Right forelimb (tissue), 1 donor: ENCODE measurements around the gene TDRD7.
"Not testable (repeated sequence)": the region's sequence is repeated elsewhere in the genome, so short reads cannot be mapped to it uniquely, and the experiment has no call there.

Source experiments
- DNase-seq: peaks from one replicate; pipeline ENCODE4 v3.0.0-alpha.2; 2018

The TDRD7 gene

DNA sequence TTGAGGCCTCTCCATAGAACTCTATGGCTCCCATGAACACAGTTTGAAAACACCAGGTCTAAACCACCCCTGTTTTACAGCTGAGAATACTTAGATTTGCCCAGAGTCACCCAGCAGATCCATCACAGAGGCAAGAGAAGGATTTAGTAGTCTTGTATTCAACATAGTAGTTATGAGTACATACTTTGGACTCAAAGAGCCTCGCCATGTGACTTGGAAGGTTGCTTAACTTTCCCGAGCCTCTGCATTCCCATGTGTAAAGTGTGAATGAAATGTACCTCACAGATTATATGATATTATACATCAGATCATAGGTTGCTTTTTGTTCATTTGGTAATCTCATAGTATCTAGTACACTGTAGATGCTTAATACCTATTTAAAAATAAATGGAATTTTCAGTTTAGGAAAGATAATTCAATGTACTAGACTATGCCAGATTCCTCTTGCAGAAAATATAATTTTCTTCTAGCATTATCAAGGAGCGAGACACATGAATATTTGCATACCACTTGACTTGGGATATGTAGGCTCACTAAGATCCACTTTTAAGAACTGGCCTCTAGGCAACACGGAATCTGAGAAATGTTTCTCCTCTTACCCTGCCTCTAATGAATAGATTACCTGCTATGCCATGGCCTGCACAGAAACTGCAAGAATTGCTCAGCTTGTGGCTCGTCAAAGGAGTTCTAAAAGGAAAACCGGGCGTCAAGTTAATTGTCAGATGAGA is 18.6 kb downstream of the TDRD7 start:
- no peak for DNase-seq

DNA sequence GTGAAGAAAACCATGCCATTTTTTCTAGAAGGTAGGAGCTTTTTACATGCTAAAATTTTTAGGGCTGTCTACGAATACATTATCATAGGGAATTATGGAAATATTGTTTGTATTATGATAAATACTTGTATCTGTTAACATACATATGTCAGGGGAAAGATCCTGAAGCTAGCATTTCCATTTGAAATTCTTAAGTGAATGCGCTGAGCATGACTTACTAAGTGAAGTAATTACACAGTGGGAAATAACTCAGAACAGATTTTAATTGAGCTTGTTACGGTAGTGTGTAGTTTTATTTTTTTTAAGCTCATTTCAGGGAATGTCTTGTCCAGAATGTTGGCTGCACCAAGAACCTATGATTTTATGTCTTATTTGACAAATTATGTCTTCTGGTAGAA is 19.1 kb downstream of the TDRD7 start:
- DNase-seq: no peak

- DNase-seq: no peak
Observed at GRCh38 chr9:97431549-97432143, 19.8 kb downstream of the TDRD7 start.

- DNase-seq: no peak
Observed at GRCh38 chr9:97437051-97437600, 25.2 kb downstream of the TDRD7 start.

DNA sequence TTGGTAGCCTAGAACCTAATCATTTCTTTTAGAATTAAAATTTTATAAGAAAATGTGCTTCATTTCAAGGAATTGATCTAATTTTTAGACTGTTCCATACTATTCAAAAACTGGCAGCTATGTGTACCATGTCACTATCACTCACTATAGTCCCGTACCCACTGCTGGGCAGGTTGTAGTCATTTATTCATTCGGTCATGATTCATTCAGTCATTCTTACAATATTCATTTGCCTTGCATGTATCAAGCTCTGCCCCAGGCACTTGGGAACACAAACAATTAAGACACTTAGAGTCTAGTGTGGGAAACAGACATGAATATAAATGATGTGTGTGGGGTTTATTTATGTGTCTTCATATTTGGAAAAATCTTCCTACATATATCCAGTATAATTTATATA is 26.4 kb downstream of the TDRD7 start:
- no peak for DNase-seq

DNA sequence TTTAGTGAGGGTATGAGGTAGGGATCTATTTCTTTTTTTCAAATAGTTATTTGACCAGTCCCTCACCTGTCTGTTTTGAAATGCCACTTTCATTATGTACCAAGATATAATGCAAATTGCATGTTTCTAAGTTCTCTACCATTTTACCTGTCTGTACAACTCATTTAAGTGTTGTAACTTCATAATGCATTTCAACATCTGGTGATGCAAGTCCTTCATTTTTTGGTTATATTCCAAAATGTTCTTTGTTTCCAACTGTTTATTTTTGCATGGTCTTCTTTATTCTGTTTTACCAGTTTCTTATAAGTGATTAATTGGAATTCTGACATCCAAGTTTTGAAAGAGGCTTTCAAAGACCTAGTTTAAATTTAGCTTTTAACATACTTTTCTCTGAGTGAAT is 26.8 kb downstream of the TDRD7 start:
- no peak for DNase-seq

- no peak for DNase-seq
Observed at GRCh38 chr9:97440160-97440559, 28.3 kb downstream of the TDRD7 start.

- no peak for DNase-seq
Observed at GRCh38 chr9:97441729-97442128, 29.8 kb downstream of the TDRD7 start.

- no peak for DNase-seq
Observed at GRCh38 chr9:97445119-97445701, 33.3 kb downstream of the TDRD7 start.

DNA sequence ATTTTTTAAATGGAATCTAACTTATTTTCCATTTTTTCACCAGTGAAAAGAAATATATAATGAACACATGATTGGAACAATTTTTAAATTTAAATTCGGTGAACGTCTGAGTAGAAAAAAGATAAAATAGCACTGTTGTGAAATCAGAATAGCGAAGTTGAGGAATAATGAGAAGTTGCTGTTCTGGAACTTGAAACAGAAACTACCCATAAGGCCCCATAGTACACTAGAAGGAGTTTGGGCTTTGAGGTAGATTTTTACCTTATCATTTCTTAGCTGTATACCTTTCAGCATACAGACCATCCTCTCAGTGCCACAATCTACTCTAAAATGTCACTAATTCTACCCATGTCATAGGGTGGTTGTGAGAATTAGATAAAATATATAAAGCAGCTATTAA is 35.1 kb downstream of the TDRD7 start:
- no peak for DNase-seq

- not testable (repeated sequence) for DNase-seq
Observed at GRCh38 chr9:97453573-97453972, 41.7 kb downstream of the TDRD7 start.

DNA sequence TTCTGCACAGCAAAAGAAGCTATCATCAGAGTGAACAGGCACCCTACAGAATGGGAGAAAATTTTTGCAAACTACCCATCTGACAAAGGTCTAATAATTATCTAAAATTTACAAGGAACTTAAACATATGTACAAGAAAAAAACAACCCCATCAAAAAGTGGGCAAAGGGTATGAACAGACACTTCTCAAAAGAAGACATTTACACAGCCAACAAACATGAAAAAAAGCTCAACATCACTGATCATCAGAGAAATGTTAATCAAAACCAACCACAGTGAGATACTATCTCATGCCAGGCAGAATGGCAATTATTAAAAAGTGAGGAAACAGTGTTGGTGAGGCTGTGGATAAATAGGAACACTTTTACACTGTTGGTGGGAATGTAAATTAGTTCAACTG is 44.9 kb downstream of the TDRD7 start:
- DNase-seq: not testable (repeated sequence)

- no peak for DNase-seq
Observed at GRCh38 chr9:97459326-97459725, 47.4 kb downstream of the TDRD7 start.

DNA sequence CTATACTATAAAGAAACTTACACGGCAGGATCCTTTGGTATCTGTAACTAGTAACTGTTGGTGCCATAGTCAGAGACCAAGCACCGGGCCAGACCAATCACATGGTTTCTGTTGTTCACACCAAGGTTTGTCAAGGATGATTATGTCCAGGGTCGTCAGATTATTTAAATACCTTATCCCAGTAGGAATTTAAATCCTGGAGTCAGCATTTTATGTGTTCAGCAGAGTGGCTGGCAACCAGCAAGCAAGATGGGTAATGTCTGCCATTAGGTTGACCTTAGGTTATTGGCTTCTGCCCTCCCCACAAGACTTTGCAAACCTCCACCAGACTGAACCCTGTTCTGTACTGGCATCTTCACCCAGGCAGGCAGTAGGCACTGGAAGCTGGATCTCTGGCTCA is 50.3 kb downstream of the TDRD7 start:
- DNase-seq: no peak

DNA sequence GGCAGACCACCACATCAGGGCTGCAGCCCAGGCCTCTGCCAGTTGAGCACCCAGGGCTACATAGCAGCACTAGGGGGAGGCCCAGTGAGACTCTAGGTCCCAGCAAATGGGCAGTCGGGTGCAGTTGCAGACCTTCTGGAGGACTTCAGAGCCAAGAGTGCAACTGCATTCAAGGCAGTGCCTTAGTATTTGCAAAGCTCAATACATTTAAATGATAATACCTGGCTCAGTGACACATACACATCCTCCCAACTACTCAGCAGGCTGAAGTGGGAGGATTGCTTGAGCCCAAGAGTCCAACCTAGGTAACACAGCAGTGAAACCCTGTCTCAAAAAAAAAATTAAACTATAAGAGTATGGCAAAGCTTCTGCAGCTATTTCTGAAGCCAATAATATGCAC is 51.0 kb downstream of the TDRD7 start:
- no peak for DNase-seq

DNA sequence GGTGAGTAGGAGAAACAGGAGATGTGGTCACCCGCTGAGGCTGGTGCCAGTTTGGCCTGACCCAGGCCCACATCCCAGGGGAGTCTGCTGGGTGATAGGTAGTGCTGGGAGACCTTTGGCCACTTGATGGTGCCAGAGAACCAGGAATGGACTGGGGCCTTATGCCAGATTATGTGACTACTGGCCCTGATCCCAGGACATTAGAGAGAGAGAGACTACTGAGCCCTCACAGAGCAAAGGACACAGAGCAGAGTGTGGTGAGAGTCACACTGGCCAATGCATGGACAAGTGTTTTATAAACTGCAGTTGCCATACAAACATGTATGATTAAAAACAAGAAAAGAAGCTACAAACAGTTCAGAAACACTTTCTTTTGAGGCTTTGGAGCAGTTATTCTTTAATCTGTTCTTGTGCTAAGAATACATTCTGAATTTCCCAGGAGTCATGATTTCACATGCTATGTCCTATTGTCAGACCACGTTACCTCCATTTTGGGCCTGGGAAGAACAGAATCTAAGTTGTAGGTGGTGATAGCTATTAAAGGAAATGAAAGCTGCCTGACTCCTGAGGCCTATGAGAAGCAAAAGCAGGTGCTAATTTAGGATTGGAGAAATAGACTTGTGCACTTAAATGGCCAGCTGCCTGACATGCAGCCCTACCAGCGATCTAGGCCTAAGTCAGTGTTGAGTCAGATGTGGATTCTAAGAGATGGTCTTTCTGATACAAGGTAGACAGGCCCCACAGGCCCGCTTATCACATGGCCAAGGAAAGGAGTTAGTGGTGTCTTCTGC is 57.0 kb downstream of the TDRD7 start:
- peak; percentile 68 for DNase-seq

- DNase-seq: no peak
Observed at GRCh38 chr9:97470076-97470475, 58.2 kb downstream of the TDRD7 start.

- no peak for DNase-seq
Observed at GRCh38 chr9:97473717-97474116, 61.8 kb downstream of the TDRD7 start.

DNA sequence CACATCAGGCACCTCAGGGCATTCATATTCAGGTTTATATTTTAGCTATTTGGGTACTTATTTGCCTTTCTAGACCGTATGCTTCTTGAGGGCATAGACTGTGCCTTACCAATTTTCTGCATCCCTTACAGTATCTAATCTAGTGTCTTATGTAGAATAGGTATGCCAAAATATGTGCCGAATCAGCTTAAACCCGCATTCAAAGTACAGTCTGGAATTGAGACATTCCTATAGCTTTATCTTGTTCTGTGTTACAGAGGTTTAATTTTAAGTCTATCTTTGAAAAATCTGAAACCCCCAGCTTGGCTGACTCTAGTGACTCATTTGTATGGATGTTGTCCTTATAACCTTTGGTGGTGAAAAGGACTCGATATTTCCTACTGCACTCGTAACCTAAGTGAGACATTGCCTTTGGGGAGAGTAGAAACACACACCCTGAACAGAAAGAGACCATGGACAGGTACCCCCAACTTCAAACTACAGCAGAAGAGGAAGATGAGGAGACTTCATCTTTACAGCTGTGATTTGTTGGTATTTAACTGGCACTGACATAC is 62.6 kb downstream of the TDRD7 start:
- no peak for DNase-seq

GRCh38 chr9:97475059-97475458 is 63.2 kb downstream of the TDRD7 start:
- no peak for DNase-seq

GRCh38 chr9:97478301-97478981 is 66.5 kb downstream of the TDRD7 start:
- no peak for DNase-seq

GRCh38 chr9:97479496-97480159 is 67.7 kb downstream of the TDRD7 start:
- DNase-seq: no peak
